MM.1S (cell line): ENCODE data around the gene AGBL4.

ENCODE experiments used
- DNase-seq: peaks from one replicate; pipeline ENCODE4 v3.0.0-alpha.2; 2015
- H2AFZ ChIP-seq: fragments of 300-600 bp; sonication (generic); 2 replicates; pipeline ENCODE4 v1.6.0; 2016; ENCODE audit warnings: antibody characterized with exemption, low read length
- H3F3A ChIP-seq: fragments of 300-600 bp; sonication (generic); 2 replicates; pipeline ENCODE4 v1.6.1; 2016; ENCODE audit warnings: mild to moderate bottlenecking, antibody characterized with exemption, low read length, moderate library complexity, mixed read lengths; ENCODE audit not compliant: insufficient read depth
- H3K27ac ChIP-seq: fragments of 300-600 bp; sonication (generic); 2 replicates; pipeline ENCODE4 v1.5.1; 2016; ENCODE audit warnings: mild to moderate bottlenecking, low read length
- H3K27me3 ChIP-seq: fragments of 300-600 bp; sonication (generic); replicated peaks from 2 replicates; pipeline ENCODE4 v1.6.0; 2016; ENCODE audit warnings: low read length; ENCODE audit not compliant: insufficient read depth
- H3K36me3 ChIP-seq: fragments of 300-600 bp; sonication (generic); replicated peaks from 2 replicates; pipeline ENCODE4 v1.6.1; 2016; ENCODE audit warnings: mild to moderate bottlenecking, low read length, mixed read lengths; ENCODE audit not compliant: insufficient read depth
- H3K4me1 ChIP-seq: fragments of 300-600 bp; sonication (generic); 2 replicates; pipeline ENCODE4 v1.6.1; 2016; ENCODE audit warnings: low read length, mixed read lengths
- H3K4me2 ChIP-seq: fragments of 300-600 bp; sonication (generic); 2 replicates; pipeline ENCODE4 v1.6.0; 2016; ENCODE audit warnings: low read depth, low read length
- H3K4me3 ChIP-seq: fragments of 300-600 bp; sonication (generic); 2 replicates; pipeline ENCODE4 v1.5.1; 2016; ENCODE audit warnings: low read length, mixed read lengths
- H3K79me2 ChIP-seq: fragments of 300-600 bp; sonication (generic); 2 replicates; pipeline ENCODE4 v1.6.1; 2016; ENCODE audit warnings: mixed run types, low read length, mixed read lengths
- H3K9ac ChIP-seq: fragments of 300-600 bp; sonication (generic); 2 replicates; pipeline ENCODE4 v1.6.1; 2016; ENCODE audit warnings: low read length, mixed read lengths
- H3K9me2 ChIP-seq: fragments of 300-600 bp; sonication (generic); replicated peaks from 2 replicates; pipeline ENCODE4 v1.6.1; 2016; ENCODE audit warnings: mild to moderate bottlenecking, low read length, mixed read lengths; ENCODE audit not compliant: insufficient read depth
- H3K9me3 ChIP-seq: fragments of 300-600 bp; sonication (generic); replicated peaks from 2 replicates; pipeline ENCODE4 v1.6.1; 2016; ENCODE audit warnings: mild to moderate bottlenecking, low read length, mixed read lengths; ENCODE audit not compliant: insufficient read depth
- H4K20me1 ChIP-seq: fragments of 300-600 bp; sonication (generic); 2 replicates; pipeline ENCODE4 v1.6.1; 2016; ENCODE audit warnings: mild to moderate bottlenecking, low read length, moderate library complexity, mixed read lengths; ENCODE audit not compliant: insufficient read depth
- EZH2 ChIP-seq: fragments of 300-600 bp; sonication (generic); optimal IDR thresholded peaks from 2 replicates; pipeline ENCODE3; 2017; ENCODE audit warnings: low read depth, mild to moderate bottlenecking, antibody characterized with exemption, low read length, mixed read lengths
- EZH2phosphoT487 ChIP-seq: fragments of 300-600 bp; sonication (generic); IDR thresholded peaks from 2 replicates; pipeline ENCODE4 v1.6.1; 2018; ENCODE audit warnings: antibody characterized with exemption, low read length
- TF ChIP-seq, protein P1 (sequence below): fragments of 300-600 bp; sonication (generic); IDR thresholded peaks from 2 replicates; pipeline ENCODE4 v1.5.1; 2016; ENCODE audit warnings: antibody characterized with exemption, low read length, mixed read lengths

Gene AGBL4

DNA sequence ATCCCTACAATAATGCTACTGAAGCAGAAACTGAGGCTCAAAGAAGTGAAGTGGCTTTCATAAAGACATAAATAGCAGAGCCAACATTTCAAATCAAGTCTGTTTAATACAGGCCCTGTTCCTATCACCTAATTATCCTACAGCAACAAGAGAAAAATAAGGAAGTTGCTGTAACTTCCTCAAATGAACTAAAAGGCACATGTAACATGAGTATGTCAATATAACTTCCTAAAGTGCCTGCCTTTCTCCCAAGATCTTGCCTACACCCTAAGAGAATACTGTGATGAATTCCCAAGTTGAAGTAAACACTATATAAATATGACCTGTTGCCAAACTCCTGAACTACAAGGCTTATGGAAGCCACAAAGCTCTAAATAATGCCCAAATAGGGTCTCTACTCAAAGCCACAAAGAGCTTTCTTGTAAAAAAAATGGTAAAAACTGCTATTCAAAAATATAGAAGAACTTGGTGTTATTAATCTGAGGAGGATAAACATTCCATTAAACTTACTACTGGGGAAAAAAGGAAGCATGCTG lies 1255.7 kb downstream of the AGBL4 start:
- H3K4me2 ChIP-seq, result no peak overlapping the region
- DNase-seq, result no peak
- H2AFZ ChIP-seq, result no peak overlapping the region
- H3F3A ChIP-seq, result no peaks in the 10 kb centered on the region
- no peaks in the 10 kb centered on the region for H3K4me1 ChIP-seq
- no peaks in the 10 kb centered on the region for H3K27me3 ChIP-seq
- H3K9ac ChIP-seq, result no peak overlapping the region
- no peaks in the 10 kb centered on the region for H3K79me2 ChIP-seq
- no peak for TF ChIP-seq EZH2phosphoT487
- TF ChIP-seq, protein P1, sequence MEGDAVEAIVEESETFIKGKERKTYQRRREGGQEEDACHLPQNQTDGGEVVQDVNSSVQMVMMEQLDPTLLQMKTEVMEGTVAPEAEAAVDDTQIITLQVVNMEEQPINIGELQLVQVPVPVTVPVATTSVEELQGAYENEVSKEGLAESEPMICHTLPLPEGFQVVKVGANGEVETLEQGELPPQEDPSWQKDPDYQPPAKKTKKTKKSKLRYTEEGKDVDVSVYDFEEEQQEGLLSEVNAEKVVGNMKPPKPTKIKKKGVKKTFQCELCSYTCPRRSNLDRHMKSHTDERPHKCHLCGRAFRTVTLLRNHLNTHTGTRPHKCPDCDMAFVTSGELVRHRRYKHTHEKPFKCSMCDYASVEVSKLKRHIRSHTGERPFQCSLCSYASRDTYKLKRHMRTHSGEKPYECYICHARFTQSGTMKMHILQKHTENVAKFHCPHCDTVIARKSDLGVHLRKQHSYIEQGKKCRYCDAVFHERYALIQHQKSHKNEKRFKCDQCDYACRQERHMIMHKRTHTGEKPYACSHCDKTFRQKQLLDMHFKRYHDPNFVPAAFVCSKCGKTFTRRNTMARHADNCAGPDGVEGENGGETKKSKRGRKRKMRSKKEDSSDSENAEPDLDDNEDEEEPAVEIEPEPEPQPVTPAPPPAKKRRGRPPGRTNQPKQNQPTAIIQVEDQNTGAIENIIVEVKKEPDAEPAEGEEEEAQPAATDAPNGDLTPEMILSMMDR, result no peak
- TF ChIP-seq EZH2, result no peak
- H3K9me2 ChIP-seq, result no peaks in the 10 kb centered on the region
- H3K27ac ChIP-seq, result no peak overlapping the region
- H3K9me3 ChIP-seq, result no peaks in the 10 kb centered on the region
- no peaks in the 10 kb centered on the region for H3K36me3 ChIP-seq
- no peaks in the 10 kb centered on the region for H4K20me1 ChIP-seq
- H3K4me3 ChIP-seq, result no peak overlapping the region

DNA sequence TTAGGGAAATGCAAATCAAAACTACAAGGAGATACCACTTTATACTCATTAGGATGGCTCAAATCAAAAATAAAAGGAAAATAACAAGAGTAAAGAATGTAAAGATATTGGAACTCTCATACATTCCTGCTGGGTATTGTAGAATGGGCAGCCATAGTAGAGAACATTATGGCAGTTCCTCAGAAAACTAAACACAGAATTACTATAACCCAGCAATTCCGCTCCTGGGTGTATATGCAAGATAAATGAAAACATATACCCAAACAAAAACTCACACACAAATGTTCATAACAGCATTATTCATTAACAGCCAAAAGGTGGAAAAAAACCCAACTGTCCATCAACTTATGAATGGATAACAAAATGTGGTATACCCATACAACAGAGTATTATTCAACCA lies 1258.4 kb downstream of the AGBL4 start:
- Histone ChIP-seq H3K79me2 (no peaks in the 10 kb centered on the region), H3F3A (no peaks in the 10 kb centered on the region), H2AFZ (no peak overlapping the region), H3K9me3 (no peaks in the 10 kb centered on the region), H3K4me2 (no peak overlapping the region), H3K4me3 (no peak overlapping the region), H3K27me3 (no peaks in the 10 kb centered on the region), H3K4me1 (no peaks in the 10 kb centered on the region), H3K36me3 (no peaks in the 10 kb centered on the region), H3K27ac (no peak overlapping the region), H3K9ac (no peak overlapping the region), H3K9me2 (no peaks in the 10 kb centered on the region), H4K20me1 (no peaks in the 10 kb centered on the region)
- no peak for TF ChIP-seq EZH2
- TF ChIP-seq, protein P1, result no peak
- no peak for TF ChIP-seq EZH2phosphoT487
- no peak for DNase-seq

- no peaks in the 10 kb centered on the region for H3K36me3 ChIP-seq
- no peak overlapping the region for H3K27ac ChIP-seq
- no peaks in the 10 kb centered on the region for H4K20me1 ChIP-seq
- H3K9ac ChIP-seq, result no peak overlapping the region
- TF ChIP-seq EZH2phosphoT487, result no peak
- TF ChIP-seq EZH2, result no peak
- TF ChIP-seq, protein P1, result no peak
- H3K9me3 ChIP-seq, result no peaks in the 10 kb centered on the region
- no peak overlapping the region for H3K4me2 ChIP-seq
- H3K27me3 ChIP-seq, result no peaks in the 10 kb centered on the region
- no peak for DNase-seq
- H3K4me1 ChIP-seq, result peaks cover 7% of the 10 kb centered on the region
- no peaks in the 10 kb centered on the region for H3F3A ChIP-seq
- no peak overlapping the region for H3K4me3 ChIP-seq
- H2AFZ ChIP-seq, result no peak overlapping the region
- no peaks in the 10 kb centered on the region for H3K79me2 ChIP-seq
- H3K9me2 ChIP-seq, result no peaks in the 10 kb centered on the region
Observed at GRCh38 chr1:48761986-48762385, 1261.8 kb downstream of the AGBL4 start.
